Vagina (tissue), 2 donors: ENCODE results near the gene FGFR2. TPM values are rescaled to one million over a fixed set of nuclear protein-coding genes. Genes with fewer than 3 reads are reported as not detected.

Source experiments
- DNase-seq, 2 donors: peaks; one replicate each; pipeline ENCODE4 v3.0.0-alpha.2; 2017; ENCODE audit errors: extremely low spot score in 2 of 2
- H3K27ac ChIP-seq: fragments of 200-600 bp; sonication (generic); one replicate; pipeline ENCODE4 v1.5.1; 2019
- H3K27me3 ChIP-seq: fragments of 200-600 bp; sonication (generic); one replicate; pipeline ENCODE4 v1.5.1; 2019
- H3K36me3 ChIP-seq, 2 donors: fragments of 200-600 bp; sonication (generic); one replicate each; pipeline ENCODE4 v1.5.1; 2017 to 2019
- H3K4me1 ChIP-seq: fragments of 200-600 bp; sonication (generic); one replicate; pipeline ENCODE4 v1.5.1; 2019
- H3K4me3 ChIP-seq, 2 donors: fragments of 200-600 bp; sonication (generic); 1 replicate in 1 of 2; 2 replicates in 1 of 2; pipeline ENCODE4 v1.5.1; 2016 to 2019
- H3K9me3 ChIP-seq: fragments of 200-600 bp; sonication (generic); one replicate; pipeline ENCODE4 v1.5.1; 2019
- POLR2A ChIP-seq, 2 donors: fragments of 450-650 bp; IDR thresholded peaks; one replicate each; pipeline ENCODE4 v1.6.1; 2017; ENCODE audit warnings: antibody characterized with exemption in 2 of 2, mild to moderate bottlenecking in 2 of 2, moderate library complexity in 2 of 2
- POLR2AphosphoS5 ChIP-seq, 2 donors: sonication (generic); formaldehyde crosslinking; IDR thresholded peaks; one replicate each; pipeline ENCODE4 v1.9.0; 2017; ENCODE audit warnings: antibody characterized with exemption in 2 of 2, mild to moderate bottlenecking in 2 of 2, low read depth in 1 of 2; ENCODE audit not compliant: insufficient read depth in 1 of 2
- intact Hi-C: fragments of 100-400 bp; cut with DNase I; formaldehyde crosslinking; loops from one replicate; pipeline ENCODE4 v1.15.1; 2023
- total RNA-seq: library from RNA; depleted of rRNA; stranded (reverse); fragments of >200 nt; gene quantifications from one replicate; pipeline ENCODE4 v1.2.3, GENCODE V29; 2016
- TF ChIP-seq, protein P1 (sequence below), 3 experiments: fragments of 450-650 bp in 2 of 3; fragments of 200-600 bp in 1 of 3; sonication (generic) in 1 of 3; IDR thresholded peaks; one replicate each; pipeline ENCODE4 v1.5.1; 2017 to 2019; ENCODE audit warnings: antibody characterized with exemption in 3 of 3, mild to moderate bottlenecking in 2 of 3, moderate library complexity in 2 of 3

FGFR2 gene
- total RNA-seq, 1 donor from 2014 or later = 54.0 TPM

DNA sequence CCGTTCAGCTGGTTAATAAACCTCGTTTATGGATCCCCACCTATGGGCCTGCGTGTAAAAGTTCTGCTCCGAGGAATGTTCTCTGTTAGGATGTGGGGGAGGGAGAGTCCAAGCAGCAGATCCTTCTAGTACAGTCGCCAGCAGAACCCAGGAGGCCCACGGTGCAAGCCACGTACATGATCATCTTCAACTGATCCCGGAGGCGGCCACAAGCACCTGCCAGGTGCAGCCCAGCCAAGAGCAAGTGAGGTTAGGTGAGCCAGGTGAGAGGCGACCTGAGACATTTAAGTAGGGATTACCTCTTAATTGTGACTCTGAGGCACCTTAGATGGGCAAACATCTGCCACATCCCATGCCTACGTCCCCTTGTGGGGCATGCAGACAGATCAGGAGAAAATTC is 18.0 kb upstream of the FGFR2 start:
- DNase-seq = no peak
- Histone ChIP-seq H3K36me3 (no peaks in the 10 kb centered on the region), H3K4me1 (no peaks in the 10 kb centered on the region), H3K9me3 (no peaks in the 10 kb centered on the region), H3K4me3 (no peak overlapping the region), H3K27me3 (no peaks in the 10 kb centered on the region), H3K27ac (no peak overlapping the region)
- intact Hi-C loops = no loop called here
- TF ChIP-seq, protein P1, sequence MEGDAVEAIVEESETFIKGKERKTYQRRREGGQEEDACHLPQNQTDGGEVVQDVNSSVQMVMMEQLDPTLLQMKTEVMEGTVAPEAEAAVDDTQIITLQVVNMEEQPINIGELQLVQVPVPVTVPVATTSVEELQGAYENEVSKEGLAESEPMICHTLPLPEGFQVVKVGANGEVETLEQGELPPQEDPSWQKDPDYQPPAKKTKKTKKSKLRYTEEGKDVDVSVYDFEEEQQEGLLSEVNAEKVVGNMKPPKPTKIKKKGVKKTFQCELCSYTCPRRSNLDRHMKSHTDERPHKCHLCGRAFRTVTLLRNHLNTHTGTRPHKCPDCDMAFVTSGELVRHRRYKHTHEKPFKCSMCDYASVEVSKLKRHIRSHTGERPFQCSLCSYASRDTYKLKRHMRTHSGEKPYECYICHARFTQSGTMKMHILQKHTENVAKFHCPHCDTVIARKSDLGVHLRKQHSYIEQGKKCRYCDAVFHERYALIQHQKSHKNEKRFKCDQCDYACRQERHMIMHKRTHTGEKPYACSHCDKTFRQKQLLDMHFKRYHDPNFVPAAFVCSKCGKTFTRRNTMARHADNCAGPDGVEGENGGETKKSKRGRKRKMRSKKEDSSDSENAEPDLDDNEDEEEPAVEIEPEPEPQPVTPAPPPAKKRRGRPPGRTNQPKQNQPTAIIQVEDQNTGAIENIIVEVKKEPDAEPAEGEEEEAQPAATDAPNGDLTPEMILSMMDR (IDR thresholded peaks at IDR 0.05) = no peak
- TF ChIP-seq POLR2A (IDR thresholded peaks at IDR 0.05) (no peak), POLR2AphosphoS5 (IDR thresholded peaks at IDR 0.05; ENCODE audit: insufficient read depth in 1 of 2, low read depth in 1 of 2) (no peak)

DNA sequence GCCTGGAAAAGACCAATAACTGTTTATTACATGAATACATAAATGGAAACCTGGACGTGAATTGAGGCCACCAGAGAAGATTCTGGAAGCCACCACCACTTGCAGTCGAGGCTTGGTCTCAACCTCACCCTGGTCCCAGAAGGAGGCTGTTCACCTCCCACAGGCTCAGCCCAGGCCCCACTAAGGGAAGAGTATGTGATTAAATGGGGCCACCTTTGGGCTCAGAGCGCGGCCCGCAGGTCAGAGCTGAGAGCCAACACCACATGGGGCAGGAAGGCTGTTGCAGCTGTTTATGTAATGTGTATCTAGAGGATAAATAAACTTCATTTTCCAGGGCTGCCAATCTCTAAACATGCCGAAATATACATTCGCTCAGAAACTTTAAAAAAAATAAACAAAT is 17.6 kb upstream of the FGFR2 start:
- TF ChIP-seq, protein P1 (IDR thresholded peaks at IDR 0.05) = no peak
- TF ChIP-seq POLR2AphosphoS5 (IDR thresholded peaks at IDR 0.05; ENCODE audit: insufficient read depth in 1 of 2, low read depth in 1 of 2) (no peak), POLR2A (IDR thresholded peaks at IDR 0.05) (no peak)
- Histone ChIP-seq H3K36me3 (no peaks in the 10 kb centered on the region), H3K27me3 (no peaks in the 10 kb centered on the region), H3K9me3 (no peaks in the 10 kb centered on the region), H3K4me3 (no peak overlapping the region), H3K4me1 (no peaks in the 10 kb centered on the region), H3K27ac (no peak overlapping the region)
- intact Hi-C loops = no loop called here
- DNase-seq = no peak

DNA sequence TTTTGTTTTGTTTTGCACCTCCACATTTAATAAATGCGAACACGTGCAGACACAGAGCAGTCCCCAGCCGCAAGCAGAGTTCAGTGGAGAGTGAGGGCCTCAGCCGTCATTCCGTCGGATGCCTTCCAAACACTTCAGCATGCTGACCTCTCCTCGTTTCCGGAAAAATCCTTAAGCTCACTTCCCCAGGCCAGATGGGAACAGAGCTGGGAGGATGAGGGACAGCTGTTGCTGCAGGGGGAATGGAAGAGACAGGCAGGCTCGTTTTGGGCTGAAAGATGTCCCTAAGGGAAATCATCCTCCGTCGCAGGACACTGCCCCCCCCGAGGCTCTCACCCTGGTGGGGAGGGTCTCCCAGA is 17.2 kb upstream of the FGFR2 start:
- Histone ChIP-seq H3K27me3 (no peaks in the 10 kb centered on the region), H3K4me1 (no peaks in the 10 kb centered on the region), H3K9me3 (no peaks in the 10 kb centered on the region), H3K27ac (no peak overlapping the region), H3K4me3 (no peak overlapping the region), H3K36me3 (no peaks in the 10 kb centered on the region)
- TF ChIP-seq, protein P1 (IDR thresholded peaks at IDR 0.05) = no peak
- TF ChIP-seq POLR2A (IDR thresholded peaks at IDR 0.05) (no peak), POLR2AphosphoS5 (IDR thresholded peaks at IDR 0.05; ENCODE audit: insufficient read depth in 1 of 2, low read depth in 1 of 2) (no peak)
- no peak for DNase-seq
- intact Hi-C loops = no loop called here

DNA sequence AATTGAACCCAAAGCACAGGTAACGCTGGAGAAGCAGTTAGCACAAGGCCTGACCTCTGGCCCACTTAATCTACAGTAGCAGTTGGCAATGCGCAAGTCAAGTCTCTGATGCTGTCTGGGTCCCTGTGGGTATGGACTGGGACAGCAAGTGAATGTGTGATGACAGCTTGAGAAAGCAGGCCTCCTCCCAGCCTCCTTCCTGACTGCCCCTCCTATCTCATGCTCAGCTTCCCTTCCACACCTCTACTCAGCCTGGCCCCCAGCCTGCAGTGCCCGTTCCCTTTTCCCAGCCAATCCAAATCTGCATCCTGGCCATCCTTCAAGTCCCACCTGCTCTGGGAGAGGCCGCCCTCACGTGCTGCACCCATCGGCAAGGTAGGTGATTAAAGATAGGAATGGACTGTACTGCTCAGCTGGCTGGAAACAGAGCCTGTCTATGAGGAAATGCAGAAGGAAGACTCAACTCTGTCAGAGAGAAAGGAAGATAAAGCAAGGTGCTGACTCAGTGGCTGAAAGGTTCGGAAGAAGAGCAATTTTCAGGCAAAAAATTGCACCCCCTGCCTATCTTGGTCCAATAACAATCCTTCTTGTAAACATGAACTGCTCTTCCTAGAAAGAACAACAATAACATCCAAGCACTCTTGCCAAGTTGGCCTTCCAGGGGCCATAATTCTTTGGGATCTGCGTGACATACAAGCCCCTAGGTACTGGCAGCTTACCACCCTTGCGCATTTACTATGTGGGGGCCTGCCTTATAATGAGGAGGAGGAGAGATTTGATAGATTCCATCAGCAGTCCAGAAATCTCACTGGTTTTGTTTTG is 16.6 kb upstream of the FGFR2 start:
- no peak for TF ChIP-seq POLR2AphosphoS5 (IDR thresholded peaks at IDR 0.05; ENCODE audit: insufficient read depth in 1 of 2, low read depth in 1 of 2)
- TF ChIP-seq, protein P1 (IDR thresholded peaks at IDR 0.05) = no peak
- no peak for TF ChIP-seq POLR2A (IDR thresholded peaks at IDR 0.05)
- intact Hi-C loops = loop anchor here (5.0 kb wide), 1 partner anchor 668 kb away; no protein-coding TSS in a partner anchor
- H3K27ac ChIP-seq = no peak overlapping the region
- no peaks in the 10 kb centered on the region for H3K9me3 ChIP-seq
- no peaks in the 10 kb centered on the region for H3K36me3 ChIP-seq
- no peak for DNase-seq
- H3K4me1 ChIP-seq = no peaks in the 10 kb centered on the region
- H3K4me3 ChIP-seq = no peak overlapping the region
- H3K27me3 ChIP-seq = no peaks in the 10 kb centered on the region

DNA sequence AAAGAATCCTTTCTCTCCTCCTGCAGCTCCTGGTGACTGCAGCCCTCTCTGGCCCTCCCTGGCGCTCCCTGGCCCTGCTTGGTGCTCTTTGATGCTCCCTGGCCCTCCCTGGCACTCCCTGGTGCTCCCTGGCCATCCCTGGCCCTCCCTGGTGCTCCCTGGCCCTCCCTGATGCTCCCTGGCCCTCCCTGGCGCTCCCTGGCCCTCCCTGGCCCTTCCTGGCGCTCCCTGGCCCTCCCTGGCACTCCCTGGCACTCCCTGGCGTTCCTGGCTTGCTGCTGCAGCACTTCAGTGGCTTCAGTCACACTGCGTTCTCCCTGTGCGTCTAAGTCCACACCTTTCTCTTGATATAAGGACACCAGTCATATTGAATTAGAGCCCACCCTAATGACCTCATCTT is 15.2 kb upstream of the FGFR2 start:
- intact Hi-C loops = loop anchor here (5.0 kb wide), 1 partner anchor 666 kb away; no protein-coding TSS in a partner anchor
- Histone ChIP-seq H3K4me3 (no peak overlapping the region), H3K27me3 (no peaks in the 10 kb centered on the region), H3K9me3 (no peaks in the 10 kb centered on the region), H3K4me1 (peaks cover 6% of the 10 kb centered on the region), H3K27ac (no peak overlapping the region), H3K36me3 (no peaks in the 10 kb centered on the region)
- TF ChIP-seq, protein P1 (IDR thresholded peaks at IDR 0.05) = no peak
- TF ChIP-seq POLR2A (IDR thresholded peaks at IDR 0.05) = no peak
- no peak for DNase-seq
